A673 (cell line): ENCODE results near the gene CCDC87. TPM values are rescaled to one million over a fixed set of nuclear protein-coding genes. Genes with fewer than 3 reads are reported as not detected.

Experiments used
- BruUV-seq: library from RNA; stranded (reverse); fragments of 400-500 nt; replicated peaks from 2 replicates; lab custom pipeline; 2021; lab: Mats Ljungman, UMichigan
- CTCF ChIA-PET: fragments of 300-600 bp; sonication (Branson Sonifier 250); formaldehyde crosslinking; loops from one replicate; lab custom pipeline; 2022; ENCODE audit warnings: antibody characterized with exemption; lab: Charles Lee
- POLR2A ChIA-PET: fragments of 300-600 bp; sonication (Branson Sonifier 250); formaldehyde crosslinking; loops from one replicate; lab custom pipeline; 2022; ENCODE audit warnings: antibody characterized with exemption; ENCODE audit not compliant: low non-redundant PET; lab: Charles Lee
- DNase-seq: peaks from one replicate; pipeline ENCODE4 v3.0.0-alpha.2; 2015; ENCODE audit warnings: low spot score
- H3K27ac ChIP-seq: fragments of 200-600 bp; sonication (generic); 2 replicates; pipeline ENCODE4 v1.5.1; 2016; ENCODE audit warnings: mixed run types, low read depth, mild to moderate bottlenecking, mixed read lengths, antibody characterized with exemption, low read length; ENCODE audit not compliant: poor library complexity, severe bottlenecking
- H3K27me3 ChIP-seq: fragments of 200-600 bp; sonication (generic); replicated peaks from 2 replicates; pipeline ENCODE4 v1.6.1; 2017; ENCODE audit warnings: mixed run types, low read depth, mild to moderate bottlenecking, mixed read lengths, antibody characterized with exemption, low read length; ENCODE audit not compliant: insufficient read depth, poor library complexity
- H3K36me3 ChIP-seq: fragments of 200-600 bp; sonication (generic); 2 replicates; pipeline ENCODE4 v1.6.1; 2016; ENCODE audit warnings: mixed run types, mild to moderate bottlenecking, mixed read lengths, antibody characterized with exemption, low read length; ENCODE audit not compliant: insufficient read depth, poor library complexity, severe bottlenecking
- H3K4me1 ChIP-seq: fragments of 200-600 bp; sonication (generic); 2 replicates; pipeline ENCODE4 v1.6.1; 2017; ENCODE audit warnings: mixed run types, mild to moderate bottlenecking, mixed read lengths, antibody characterized with exemption, low read length; ENCODE audit not compliant: insufficient read depth, poor library complexity, severe bottlenecking
- H3K4me3 ChIP-seq: fragments of 200-600 bp; sonication (generic); 2 replicates; pipeline ENCODE4 v1.5.1; 2016; ENCODE audit warnings: low read depth, mixed run types, mild to moderate bottlenecking, mixed read lengths, low read length; ENCODE audit not compliant: poor library complexity, severe bottlenecking
- H3K9me3 ChIP-seq: fragments of 200-600 bp; sonication (generic); 2 replicates; pipeline ENCODE4 v1.6.1; 2016; ENCODE audit warnings: mixed run types, low read depth, mild to moderate bottlenecking, mixed read lengths, antibody characterized with exemption, low read length; ENCODE audit not compliant: poor library complexity, severe bottlenecking
- CTCF ChIP-seq: fragments of 300-800, 200-600 bp; sonication (generic); conservative IDR thresholded peaks from 2 replicates; pipeline ENCODE4 v1.5.1; 2017; ENCODE audit warnings: low read depth, mild to moderate bottlenecking, antibody characterized with exemption, low read length, moderate library complexity, mixed read lengths
- EZH2 ChIP-seq: fragments of 200-600 bp; sonication (generic); IDR thresholded peaks from 2 replicates; pipeline ENCODE4 v1.6.1; 2017; ENCODE audit warnings: borderline replicate concordance, low read depth, mild to moderate bottlenecking, mixed read lengths, antibody characterized with exemption, low read length; ENCODE audit not compliant: poor library complexity, severe bottlenecking
- intact Hi-C: fragments of 100-400 bp; cut with micrococcal nuclease; formaldehyde crosslinking; loops from one replicate; pipeline ENCODE4 v1.10.0; 2022; ENCODE audit not compliant: unreplicated experiment
- total RNA-seq: library from RNA; stranded (reverse); gene quantifications from 2 replicates; pipeline ENCODE4 v1.2.3, GENCODE V29; 2021

CCDC87 gene
- total RNA-seq, 1 experiment from 2014 or later: 0.90 TPM

DNA sequence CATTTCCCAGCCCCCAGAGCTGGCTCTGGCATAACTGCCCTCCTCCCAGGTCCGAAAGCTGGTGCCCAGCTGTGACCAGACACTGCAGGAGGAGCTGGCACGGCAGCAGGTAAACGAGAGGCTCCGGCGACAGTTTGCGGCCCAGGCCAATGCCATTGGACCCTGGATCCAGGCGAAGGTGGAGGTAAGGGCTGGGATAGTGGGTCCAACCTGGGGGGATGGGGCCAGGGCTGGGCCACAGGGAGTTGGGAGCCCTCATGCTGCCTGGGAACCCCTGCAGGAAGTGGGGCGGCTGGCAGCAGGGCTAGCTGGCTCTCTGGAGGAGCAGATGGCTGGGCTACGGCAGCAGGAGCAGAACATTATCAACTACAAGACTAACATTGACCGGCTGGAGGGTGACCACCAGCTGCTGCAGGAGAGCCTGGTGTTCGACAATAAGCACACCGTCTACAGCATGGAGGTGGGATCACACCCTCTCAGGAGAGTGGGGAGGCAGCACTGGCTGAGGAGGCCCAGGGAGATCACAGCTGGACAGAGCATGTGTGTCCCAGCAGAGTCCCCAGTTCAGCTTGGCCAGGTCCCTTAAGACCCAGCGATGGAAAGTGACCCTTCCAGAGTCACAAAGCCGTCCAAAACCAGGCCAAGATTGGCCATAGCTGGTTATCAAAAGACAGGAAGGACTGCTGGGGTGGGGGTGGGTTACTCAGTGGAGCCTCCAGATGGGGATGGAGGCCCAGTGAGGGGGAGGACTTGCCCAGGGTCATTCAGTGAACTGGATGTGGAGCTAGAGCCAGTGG is 31.5 kb downstream of the CCDC87 start:
- intact Hi-C loops: no loop called here
- H3K36me3 ChIP-seq: no peaks in the 10 kb centered on the region
- no peak for DNase-seq
- no peak overlapping the region for H3K4me3 ChIP-seq
- TF ChIP-seq CTCF (no peak), EZH2 (no peak)
- CTCF ChIA-PET: no interaction called here
- peaks cover 21% of the 10 kb centered on the region for H3K27me3 ChIP-seq
- POLR2A ChIA-PET: no interaction called here
- BruUV-seq: no TSS peak
- H3K4me1 ChIP-seq: no peaks in the 10 kb centered on the region
- no peak overlapping the region for H3K27ac ChIP-seq
- H3K9me3 ChIP-seq: no peaks in the 10 kb centered on the region

DNA sequence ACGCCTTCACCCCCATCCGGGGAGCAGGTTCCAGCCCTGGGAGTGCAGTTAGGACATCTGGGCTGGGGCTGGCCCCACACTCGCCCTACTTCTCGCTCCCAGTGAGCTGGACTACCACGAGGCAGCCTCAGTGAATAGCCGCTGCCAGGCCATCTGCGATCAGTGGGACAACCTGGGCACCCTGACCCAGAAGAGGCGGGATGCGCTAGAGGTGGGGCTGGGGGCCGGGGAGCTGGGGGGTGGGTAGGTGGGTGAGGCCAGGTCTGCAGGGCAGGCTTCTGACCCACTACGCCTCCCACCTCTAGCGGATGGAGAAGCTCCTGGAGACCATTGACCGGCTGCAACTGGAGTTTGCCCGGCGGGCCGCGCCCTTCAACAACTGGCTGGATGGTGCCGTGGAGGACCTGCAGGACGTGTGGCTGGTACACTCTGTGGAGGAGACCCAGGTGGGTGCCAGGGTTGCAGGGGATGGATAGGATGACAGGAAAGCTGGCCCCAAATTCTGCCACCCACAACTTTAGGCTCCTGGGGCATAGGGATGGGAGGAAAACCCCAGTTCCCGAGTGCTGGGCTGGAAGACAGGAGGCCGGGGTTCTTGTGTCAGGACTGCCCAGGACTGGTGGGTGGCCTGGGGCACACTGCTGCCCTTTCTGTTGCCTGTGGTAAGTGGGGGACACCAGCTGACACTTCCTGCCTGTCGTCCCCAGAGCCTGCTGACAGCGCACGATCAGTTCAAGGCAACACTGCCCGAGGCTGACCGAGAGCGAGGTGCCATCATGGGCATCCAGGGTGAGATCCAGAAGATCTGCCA is 32.8 kb downstream of the CCDC87 start:
- Histone ChIP-seq H3K27me3 (peaks cover 21% of the 10 kb centered on the region), H3K4me1 (no peaks in the 10 kb centered on the region), H3K36me3 (no peaks in the 10 kb centered on the region), H3K4me3 (no peak overlapping the region), H3K9me3 (no peaks in the 10 kb centered on the region), H3K27ac (no peak overlapping the region)
- BruUV-seq: no TSS peak
- intact Hi-C loops: no loop called here
- no peak for TF ChIP-seq EZH2
- no peak for DNase-seq
- ChIA-PET POLR2A (interaction anchor here (0.7 kb wide), 1 partner anchor 142 kb away, joined by 10 read pairs; no protein-coding TSS in a partner anchor), CTCF (no interaction called here)

DNA sequence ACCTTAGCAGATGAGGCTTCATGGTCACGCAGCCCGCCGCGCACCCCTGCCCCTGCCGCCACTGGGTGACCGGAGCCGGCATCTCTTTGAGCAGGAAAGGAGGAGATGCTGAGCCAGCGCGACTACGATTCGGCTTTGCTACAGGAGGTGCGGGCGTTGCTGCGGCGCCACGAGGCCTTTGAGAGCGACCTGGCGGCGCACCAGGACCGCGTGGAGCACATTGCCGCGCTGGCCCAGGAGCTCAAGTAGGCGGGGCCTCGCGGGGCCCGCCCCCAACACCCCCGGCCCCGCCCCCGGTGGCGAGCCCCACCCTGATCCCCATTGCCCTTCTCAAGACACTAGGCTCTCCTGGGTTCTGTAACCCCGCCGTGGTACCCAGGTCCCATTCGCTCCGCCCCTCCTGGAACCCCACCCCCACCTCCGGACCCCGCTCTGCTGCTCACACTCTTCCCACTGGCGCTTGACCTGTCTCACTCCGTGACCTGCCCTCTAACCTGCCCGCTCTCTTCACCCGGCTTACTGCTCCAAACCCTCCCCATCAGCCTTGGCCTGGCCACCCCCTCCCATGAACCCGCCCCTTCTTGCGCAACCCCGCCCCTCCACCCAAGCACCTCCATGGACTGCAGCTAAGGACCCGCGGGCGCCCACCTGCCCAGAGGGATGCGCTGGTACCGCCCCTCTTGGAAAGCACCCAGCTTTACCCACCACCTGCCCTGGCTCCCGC is 33.6 kb downstream of the CCDC87 start:
- Histone ChIP-seq H3K27me3 (peaks cover 21% of the 10 kb centered on the region), H3K4me1 (no peaks in the 10 kb centered on the region), H3K9me3 (no peaks in the 10 kb centered on the region), H3K4me3 (no peak overlapping the region), H3K27ac (no peak overlapping the region), H3K36me3 (no peaks in the 10 kb centered on the region)
- DNase-seq: no peak
- intact Hi-C loops: no loop called here
- ChIA-PET CTCF (no interaction called here), POLR2A (interaction anchor here (0.7 kb wide), 1 partner anchor 141 kb away, joined by 10 read pairs; no protein-coding TSS in a partner anchor)
- no TSS peak for BruUV-seq
- TF ChIP-seq CTCF: no peak
- no peak for TF ChIP-seq EZH2
